PFSK-1 (cell line): Measurements from ENCODE around the gene KRT80.

Source experiments
- FOXP2 ChIP-seq: optimal IDR thresholded peaks from 2 replicates; pipeline ENCODE3; 2011; ENCODE audit warnings: borderline replicate concordance, control low read depth, inconsistent platforms; ENCODE audit not compliant: insufficient read depth; ENCODE audit errors: extremely low read length, extremely low read depth
- POLR2AphosphoS5 ChIP-seq: IDR thresholded peaks from 2 replicates; pipeline ENCODE4 v1.6.1; 2012; ENCODE audit warnings: low read depth, mild to moderate bottlenecking, control low read depth, low read length, moderate library complexity
- SIN3A ChIP-seq: IDR thresholded peaks from 2 replicates; pipeline ENCODE4 v1.6.1; 2012; ENCODE audit warnings: mild to moderate bottlenecking, low read length, moderate library complexity, borderline replicate concordance; ENCODE audit not compliant: insufficient read depth
- TAF1 ChIP-seq: IDR thresholded peaks from 2 replicates; pipeline ENCODE4 v1.6.1; 2012; ENCODE audit warnings: low read length, control low read depth, borderline replicate concordance; ENCODE audit not compliant: insufficient read depth
- TF ChIP-seq, protein P1 (sequence below), 2 experiments: IDR thresholded peaks; 2 replicates each; pipeline versions ENCODE4 v1.6.1 to v1.8.0; 2011 to 2012; ENCODE audit warnings: low read depth in 2 of 2, low read length in 2 of 2, control low read depth in 1 of 2, inconsistent platforms in 1 of 2, mild to moderate bottlenecking in 1 of 2, moderate library complexity in 1 of 2; ENCODE audit not compliant: insufficient read depth in 1 of 2

Gene KRT80

DNA sequence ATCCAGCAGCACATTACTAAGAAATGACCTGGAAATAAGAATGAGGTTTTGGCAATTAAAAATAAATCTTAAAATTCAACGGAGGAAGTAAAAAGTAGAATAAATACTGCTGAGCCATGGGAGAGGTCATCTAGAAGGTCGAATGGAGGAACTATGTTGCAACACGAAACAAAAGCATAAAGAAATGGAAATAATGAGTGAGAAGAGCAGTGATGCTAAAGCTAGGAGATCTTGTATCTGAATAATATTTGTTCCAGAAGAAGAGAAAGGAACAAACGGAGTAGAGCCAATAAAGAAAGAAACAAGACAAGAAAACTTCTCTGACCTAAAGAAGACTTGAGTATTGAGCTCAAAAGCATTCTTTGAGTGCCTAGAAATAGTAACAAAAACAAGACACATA lies 34.6 kb upstream of the KRT80 start:
- TF ChIP-seq, protein P1, sequence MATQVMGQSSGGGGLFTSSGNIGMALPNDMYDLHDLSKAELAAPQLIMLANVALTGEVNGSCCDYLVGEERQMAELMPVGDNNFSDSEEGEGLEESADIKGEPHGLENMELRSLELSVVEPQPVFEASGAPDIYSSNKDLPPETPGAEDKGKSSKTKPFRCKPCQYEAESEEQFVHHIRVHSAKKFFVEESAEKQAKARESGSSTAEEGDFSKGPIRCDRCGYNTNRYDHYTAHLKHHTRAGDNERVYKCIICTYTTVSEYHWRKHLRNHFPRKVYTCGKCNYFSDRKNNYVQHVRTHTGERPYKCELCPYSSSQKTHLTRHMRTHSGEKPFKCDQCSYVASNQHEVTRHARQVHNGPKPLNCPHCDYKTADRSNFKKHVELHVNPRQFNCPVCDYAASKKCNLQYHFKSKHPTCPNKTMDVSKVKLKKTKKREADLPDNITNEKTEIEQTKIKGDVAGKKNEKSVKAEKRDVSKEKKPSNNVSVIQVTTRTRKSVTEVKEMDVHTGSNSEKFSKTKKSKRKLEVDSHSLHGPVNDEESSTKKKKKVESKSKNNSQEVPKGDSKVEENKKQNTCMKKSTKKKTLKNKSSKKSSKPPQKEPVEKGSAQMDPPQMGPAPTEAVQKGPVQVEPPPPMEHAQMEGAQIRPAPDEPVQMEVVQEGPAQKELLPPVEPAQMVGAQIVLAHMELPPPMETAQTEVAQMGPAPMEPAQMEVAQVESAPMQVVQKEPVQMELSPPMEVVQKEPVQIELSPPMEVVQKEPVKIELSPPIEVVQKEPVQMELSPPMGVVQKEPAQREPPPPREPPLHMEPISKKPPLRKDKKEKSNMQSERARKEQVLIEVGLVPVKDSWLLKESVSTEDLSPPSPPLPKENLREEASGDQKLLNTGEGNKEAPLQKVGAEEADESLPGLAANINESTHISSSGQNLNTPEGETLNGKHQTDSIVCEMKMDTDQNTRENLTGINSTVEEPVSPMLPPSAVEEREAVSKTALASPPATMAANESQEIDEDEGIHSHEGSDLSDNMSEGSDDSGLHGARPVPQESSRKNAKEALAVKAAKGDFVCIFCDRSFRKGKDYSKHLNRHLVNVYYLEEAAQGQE (IDR thresholded peaks at IDR 0.05; ENCODE audit: insufficient read depth in 1 of 2, low read depth in 2 of 2, low read length in 2 of 2) = no peak
- TF ChIP-seq POLR2AphosphoS5 (no peak), FOXP2 (no peak), TAF1 (no peak), SIN3A (no peak)

DNA sequence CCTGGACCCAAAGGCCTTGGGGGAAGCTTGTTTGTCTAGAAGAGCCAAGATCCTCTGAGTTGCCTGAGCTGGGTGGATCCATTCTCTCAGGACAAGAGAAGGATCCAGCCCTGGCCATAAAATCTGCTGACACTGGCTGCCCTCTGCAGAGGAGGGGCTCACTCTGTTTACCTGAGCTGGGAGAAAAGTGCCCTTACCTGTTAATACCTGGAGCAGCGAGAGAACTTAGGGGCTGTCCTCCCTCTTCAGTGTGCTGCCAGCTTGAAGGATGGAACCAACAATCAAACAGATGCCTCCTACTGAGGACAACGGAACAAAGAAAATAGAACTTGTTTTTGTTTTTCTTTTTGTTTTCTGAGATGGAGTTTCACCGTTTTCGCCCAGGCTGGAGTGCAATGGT lies 33.9 kb upstream of the KRT80 start:
- TF ChIP-seq SIN3A = no peak
- TF ChIP-seq FOXP2 = no peak
- TF ChIP-seq POLR2AphosphoS5 = no peak
- TF ChIP-seq, protein P1 (IDR thresholded peaks at IDR 0.05; ENCODE audit: insufficient read depth in 1 of 2, low read depth in 2 of 2, low read length in 2 of 2) = no peak
- TF ChIP-seq TAF1 = no peak

GRCh38 chr12:52224151-52224550 lies 32.3 kb upstream of the KRT80 start:
- TF ChIP-seq POLR2AphosphoS5 (no peak), SIN3A (no peak)
- TF ChIP-seq, protein P1 (IDR thresholded peaks at IDR 0.05; ENCODE audit: insufficient read depth in 1 of 2, low read depth in 2 of 2, low read length in 2 of 2) = no peak

DNA sequence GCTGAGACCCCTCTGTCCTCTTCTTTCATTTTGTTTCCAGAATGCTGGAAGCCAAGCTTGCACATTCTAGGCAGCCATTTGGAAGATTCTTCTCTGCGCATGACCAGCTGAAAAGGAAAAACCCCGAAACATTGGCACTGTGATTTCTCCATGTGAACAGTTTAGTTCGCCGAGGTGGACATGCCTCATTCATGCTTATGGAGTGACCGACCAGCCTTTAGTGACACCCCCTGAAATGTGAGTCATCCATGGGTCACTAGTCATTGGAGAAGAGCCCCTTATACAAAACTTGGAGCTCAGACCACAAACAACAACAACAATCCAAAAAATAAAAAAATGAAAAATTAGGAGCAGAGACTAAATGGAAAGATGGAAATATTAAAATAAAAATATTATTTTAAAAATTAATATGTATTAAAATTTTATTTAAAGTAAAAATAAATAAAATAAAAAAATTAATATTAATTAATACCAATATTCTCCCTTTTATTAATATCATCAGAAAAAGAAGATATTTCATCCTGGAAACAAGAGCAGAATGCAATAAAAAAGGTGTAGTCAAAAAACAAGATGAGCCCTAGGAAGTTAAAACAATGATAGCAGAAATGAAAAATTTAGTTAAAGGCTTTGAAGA lies 31.7 kb upstream of the KRT80 start:
- no peak for TF ChIP-seq FOXP2
- TF ChIP-seq, protein P1 (IDR thresholded peaks at IDR 0.05; ENCODE audit: insufficient read depth in 1 of 2, low read depth in 2 of 2, low read length in 2 of 2) = no peak
- no peak for TF ChIP-seq POLR2AphosphoS5
- no peak for TF ChIP-seq SIN3A

- no peak for TF ChIP-seq SIN3A
- no peak for TF ChIP-seq TAF1
- TF ChIP-seq, protein P1 (IDR thresholded peaks at IDR 0.05; ENCODE audit: insufficient read depth in 1 of 2, low read depth in 2 of 2, low read length in 2 of 2) = no peak
- no peak for TF ChIP-seq FOXP2
- TF ChIP-seq POLR2AphosphoS5 = no peak
Observed at GRCh38 chr12:52222692-52223091, 30.9 kb upstream of the KRT80 start.
